Measurements from ENCODE around the gene RBPJL. TPM values are rescaled to one million over a fixed set of nuclear protein-coding genes. Genes with fewer than 3 reads are reported as not detected.
A peak's percentile ranks its signal among the peaks of the same experiment; 100 is the strongest.

The RBPJL gene
- total RNA-seq, 1 experiment from 2014 or later: not detected

GRCh38 chr20:45300961-45301360, 5.7 kb upstream of the RBPJL start:
- BruUV-seq (replicated peaks): no TSS peak

GRCh38 chr20:45301824-45302271, 4.8 kb upstream of the RBPJL start:
- ChIA-PET RAD21 (ENCODE audit: low non-redundant PET in 1 of 2, low total read pairs in 2 of 2, uncharacterized antibody in 2 of 2, unreplicated experiment in 2 of 2) (no interaction called here), CTCF (interaction anchor here (1.2 to 2.0 kb wide), 4 partner anchors 10 to 618 kb away, joined by 3 to 15 read pairs (median 6); no protein-coding TSS in a partner anchor), POLR2A (no interaction called here)
- H3K4me1 ChIP-seq (ENCODE audit: control insufficient read depth in 1 of 2, insufficient read depth in 2 of 2, low read length in 2 of 2): peaks cover 4 to 20% of the 10 kb centered on the region in 2 experiments; a peak in 3 of 4 replicates
- no peak overlapping the region for H3K9ac ChIP-seq (ENCODE audit: low read length)
- ATAC-seq (no peak), DNase-seq (ENCODE audit: low read depth, low spot score) (no peak)
- H3K27ac ChIP-seq (ENCODE audit: low read depth, low read length): no peak overlapping the region
- intact Hi-C loops (cut with micrococcal nuclease): no loop called here
- H3K9me3 ChIP-seq (ENCODE audit: control insufficient read depth in 1 of 2, insufficient read depth in 1 of 2, low read depth in 1 of 2, low read length in 2 of 2): no peaks in the 10 kb centered on the region
- no peaks in the 10 kb centered on the region for H3K79me2 ChIP-seq (ENCODE audit: insufficient read depth, low read length)
- no peaks in the 10 kb centered on the region for H4K20me1 ChIP-seq (ENCODE audit: insufficient read depth)
- H3K4me3 ChIP-seq (replicated peaks in 1 of 2; ENCODE audit: low read depth in 1 of 2, low read length in 2 of 2): no peak overlapping the region
- H3K4me2 ChIP-seq (ENCODE audit: low read length): no peak overlapping the region
- no peak overlapping the region for H2AFZ ChIP-seq (ENCODE audit: low read depth, low read length, poor library complexity, severe bottlenecking)
- no peaks in the 10 kb centered on the region for H3K36me3 ChIP-seq (ENCODE audit: control insufficient read depth in 1 of 2, insufficient read depth in 2 of 2, low read length in 2 of 2)
- H3K27me3 ChIP-seq (ENCODE audit: insufficient read depth, low read length): no peaks in the 10 kb centered on the region
- TF ChIP-seq FOSL1 (IDR thresholded peaks at IDR 0.05; ENCODE audit: low read depth) (no peak), CTCF (IDR thresholded peaks at IDR 0.05 in 2 of 3, conservative IDR thresholded peaks at IDR 0.05 in 1 of 3; ENCODE audit: borderline replicate concordance in 1 of 3, insufficient read depth in 1 of 3, low read depth in 2 of 3, low read length in 2 of 3) (no peak), EZH2 (IDR thresholded peaks at IDR 0.05) (no peak), SP1 (IDR thresholded peaks at IDR 0.05; ENCODE audit: low read depth) (no peak), JUND (IDR thresholded peaks at IDR 0.05) (no peak)
- BruUV-seq (replicated peaks): no TSS peak
- no peaks in the 10 kb centered on the region for H3K9me2 ChIP-seq (ENCODE audit: insufficient read depth)

More at GRCh38 chr20:45300961-45301360, 5.7 kb upstream of the RBPJL start:
- DNase-seq (ENCODE audit: low read depth, low spot score) (peak; percentile 50), ATAC-seq (peak; percentile 99)
- no peak overlapping the region for H3K27ac ChIP-seq (ENCODE audit: low read depth, low read length)
- peak in 2 of 3 experiments; percentile 73 to 83; a peak in 4 of 6 replicates for TF ChIP-seq CTCF (IDR thresholded peaks at IDR 0.05 in 2 of 3, conservative IDR thresholded peaks at IDR 0.05 in 1 of 3; ENCODE audit: borderline replicate concordance in 1 of 3, insufficient read depth in 1 of 3, low read depth in 2 of 3, low read length in 2 of 3)
- TF ChIP-seq ZFX (IDR thresholded peaks at IDR 0.05): no peak
- no peak overlapping the region for H3K4me3 ChIP-seq (replicated peaks in 1 of 2; ENCODE audit: low read depth in 1 of 2, low read length in 2 of 2)
- ChIA-PET RAD21 (ENCODE audit: low non-redundant PET in 1 of 2, low total read pairs in 2 of 2, uncharacterized antibody in 2 of 2, unreplicated experiment in 2 of 2) (interaction anchor here in 1 of 2 experiments (0.7 kb wide), 1 partner anchor 470 kb away, joined by 5 read pairs; no protein-coding TSS in a partner anchor), CTCF (interaction anchor here (0.7 to 2.0 kb wide), 17 partner anchors 8 to 617 kb away, joined by 3 to 28 read pairs (median 4); partner anchors contain the start of gene SYS1), POLR2A (interaction anchor here (0.7 to 0.8 kb wide), 2 partner anchors 9 to 257 kb away, joined by 3 to 6 read pairs; no protein-coding TSS in a partner anchor)
- intact Hi-C loops (cut with micrococcal nuclease): no loop called here
- no peaks in the 10 kb centered on the region for H4K20me1 ChIP-seq (ENCODE audit: insufficient read depth)
- no peaks in the 10 kb centered on the region for H3K79me2 ChIP-seq (ENCODE audit: insufficient read depth, low read length)
- no peak overlapping the region for H2AFZ ChIP-seq (ENCODE audit: low read depth, low read length, poor library complexity, severe bottlenecking)
- peaks cover 0 to 14% of the 10 kb centered on the region in 2 experiments; a peak in 2 of 4 replicates for H3K4me1 ChIP-seq (ENCODE audit: control insufficient read depth in 1 of 2, insufficient read depth in 2 of 2, low read length in 2 of 2)
- no peaks in the 10 kb centered on the region for H3K9me3 ChIP-seq (ENCODE audit: control insufficient read depth in 1 of 2, insufficient read depth in 1 of 2, low read depth in 1 of 2, low read length in 2 of 2)
- H3K9ac ChIP-seq (ENCODE audit: low read length): no peak overlapping the region
- H3K9me2 ChIP-seq (ENCODE audit: insufficient read depth): no peaks in the 10 kb centered on the region
- peak overlapping the region; percentile 20; the same call in 1 of the 2 replicates for H3K4me2 ChIP-seq (ENCODE audit: low read length)
- H3K27me3 ChIP-seq (ENCODE audit: insufficient read depth, low read length): no peaks in the 10 kb centered on the region
- no peaks in the 10 kb centered on the region for H3K36me3 ChIP-seq (ENCODE audit: control insufficient read depth in 1 of 2, insufficient read depth in 2 of 2, low read length in 2 of 2)
